Mesendoderm (in vitro differentiated cells): Measurements from ENCODE around the gene FSHR.

Experiments
- DNase-seq: peaks from one replicate; pipeline ENCODE4 v3.0.0; 2013
- H2AK5ac ChIP-seq: 2 replicates; pipeline ENCODE4 v1.6.1; 2013; ENCODE audit warnings: low read length, inconsistent platforms
- H2BK120ac ChIP-seq: 2 replicates; pipeline ENCODE4 v1.6.1; 2013; ENCODE audit warnings: low read depth, mild to moderate bottlenecking, low read length, moderate library complexity, mixed read lengths
- H2BK15ac ChIP-seq: replicated peaks from 2 replicates; pipeline ENCODE4 v1.6.1; 2013; ENCODE audit warnings: low read depth, mild to moderate bottlenecking, moderate library complexity
- H2BK5ac ChIP-seq: 2 replicates; pipeline ENCODE4 v1.6.1; 2013; ENCODE audit warnings: low read length, inconsistent platforms
- H3K18ac ChIP-seq: 2 replicates; pipeline ENCODE4 v1.6.1; 2013; ENCODE audit warnings: mild to moderate bottlenecking, low read length, mixed read lengths
- H3K23ac ChIP-seq: one replicate; pipeline ENCODE4 v1.6.1; 2013; ENCODE audit warnings: low read length
- H3K27ac ChIP-seq: 2 replicates; pipeline ENCODE4 v1.5.1; 2013; ENCODE audit warnings: low read depth, mild to moderate bottlenecking, inconsistent platforms, low read length, moderate library complexity
- H3K27me3 ChIP-seq: 2 replicates; pipeline ENCODE4 v1.6.1; 2013; ENCODE audit warnings: low read length, control low read depth, mild to moderate bottlenecking, inconsistent platforms; ENCODE audit not compliant: insufficient read depth, poor library complexity
- H3K36me3 ChIP-seq: 2 replicates; pipeline ENCODE4 v1.6.1; 2013; ENCODE audit warnings: low read length, inconsistent platforms; ENCODE audit not compliant: control insufficient read depth, insufficient read depth
- H3K4ac ChIP-seq: one replicate; pipeline ENCODE4 v1.6.1; 2013; ENCODE audit warnings: low read depth, mild to moderate bottlenecking, low read length, moderate library complexity
- H3K4me1 ChIP-seq: 2 replicates; pipeline ENCODE4 v1.6.1; 2013; ENCODE audit warnings: low read depth, low read length, inconsistent platforms; ENCODE audit not compliant: control insufficient read depth
- H3K4me2 ChIP-seq: 2 replicates; pipeline ENCODE4 v1.6.1; 2013; ENCODE audit warnings: low read length
- H3K4me3 ChIP-seq: 2 replicates; pipeline ENCODE4 v1.5.1; 2013; ENCODE audit warnings: mild to moderate bottlenecking, low read length
- H3K56ac ChIP-seq: one replicate; pipeline ENCODE4 v1.6.1; 2013; ENCODE audit warnings: low read length
- H3K79me1 ChIP-seq: 2 replicates; pipeline ENCODE4 v1.6.1; 2013; ENCODE audit warnings: low read length, inconsistent platforms
- H3K79me2 ChIP-seq: 2 replicates; pipeline ENCODE4 v1.6.1; 2013; ENCODE audit warnings: mild to moderate bottlenecking, low read length; ENCODE audit not compliant: control insufficient read depth, insufficient read depth
- H3K9ac ChIP-seq: 2 replicates; pipeline ENCODE4 v1.6.1; 2013; ENCODE audit warnings: low read length, inconsistent platforms
- H4K5ac ChIP-seq: one replicate; pipeline ENCODE4 v1.6.1; 2013; ENCODE audit warnings: low read length
- H4K8ac ChIP-seq: one replicate; pipeline ENCODE4 v1.6.1; 2013; ENCODE audit warnings: low read depth, mild to moderate bottlenecking, control low read depth, low read length, moderate library complexity
- WGBS: extraction: QIAGEN DNeasy Blood & Tissue Kit; methylation state at CpG from one replicate; pipeline ENCODE4 v1.1.7; 2013; ENCODE audit warnings: low lambda C conversion rate, missing lambda C conversion rate; ENCODE audit not compliant: insufficient coverage; ENCODE audit errors: extremely low coverage; 5-methylcytosine and 5-hydroxymethylcytosine counted together

FSHR gene

GRCh38 chr2:48991415-48992131 is 162.7 kb downstream of the FSHR start:
- WGBS, result no CpG with 5 or more reads among the region's 3 CpGs
- Histone ChIP-seq H2BK120ac (no peak overlapping the region), H4K5ac (no peak overlapping the region)

GRCh38 chr2:48984922-48985321 is 169.4 kb downstream of the FSHR start:
- H3K4me2 ChIP-seq, result no peak overlapping the region
- H3K18ac ChIP-seq, result no peak overlapping the region
- no peak overlapping the region for H3K56ac ChIP-seq
- no peak overlapping the region for H3K4me3 ChIP-seq
- H3K4ac ChIP-seq, result no peak overlapping the region
- no peak overlapping the region for H4K5ac ChIP-seq
- H3K9ac ChIP-seq, result no peak overlapping the region
- no peak for DNase-seq
- no CpG with 5 or more reads among the region's 5 CpGs for WGBS
- no peak overlapping the region for H2BK5ac ChIP-seq
- H3K27me3 ChIP-seq, result no peaks in the 10 kb centered on the region
- H3K27ac ChIP-seq, result no peak overlapping the region
- no peak overlapping the region for H3K23ac ChIP-seq
- no peak overlapping the region for H2AK5ac ChIP-seq
- no peak overlapping the region for H4K8ac ChIP-seq
- H3K79me1 ChIP-seq, result no peaks in the 10 kb centered on the region
- no peaks in the 10 kb centered on the region for H3K79me2 ChIP-seq
- H2BK15ac ChIP-seq, result no peak overlapping the region
- H3K36me3 ChIP-seq, result no peaks in the 10 kb centered on the region
- H2BK120ac ChIP-seq, result no peak overlapping the region
- H3K4me1 ChIP-seq, result no peaks in the 10 kb centered on the region

More at GRCh38 chr2:48991415-48992131, 162.7 kb downstream of the FSHR start:
- Histone ChIP-seq H3K18ac (no peak overlapping the region), H3K23ac (no peak overlapping the region), H3K4ac (no peak overlapping the region), H4K8ac (no peak overlapping the region), H3K4me2 (no peak overlapping the region), H3K56ac (no peak overlapping the region), H3K9ac (no peak overlapping the region), H2BK5ac (no peak overlapping the region), H3K27me3 (no peaks in the 10 kb centered on the region), H2AK5ac (no peak overlapping the region), H3K79me1 (no peaks in the 10 kb centered on the region), H3K79me2 (no peaks in the 10 kb centered on the region), H3K36me3 (no peaks in the 10 kb centered on the region), H3K4me3 (no peak overlapping the region), H3K4me1 (no peaks in the 10 kb centered on the region), H3K27ac (no peak overlapping the region), H2BK15ac (no peak overlapping the region)
- no peak for DNase-seq

DNA sequence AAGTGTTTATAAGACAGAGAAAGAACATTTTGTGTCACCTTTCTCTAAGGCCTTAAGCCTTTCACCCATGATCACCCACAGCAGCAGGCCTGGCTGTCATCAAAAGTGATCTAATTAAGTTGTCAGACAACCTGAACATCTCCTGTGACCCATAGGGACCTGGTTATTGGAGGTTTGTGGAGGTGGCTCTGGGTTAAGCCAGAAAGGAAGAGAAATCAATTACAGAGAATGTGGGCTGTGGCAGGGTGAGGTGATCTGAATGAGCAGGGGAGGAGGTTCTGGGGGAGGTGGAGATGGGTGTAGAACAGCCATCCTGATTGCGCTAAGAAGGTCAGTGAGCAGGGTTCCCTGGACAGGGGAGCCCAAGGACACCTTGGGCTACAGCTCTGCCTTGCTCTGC is 170.8 kb downstream of the FSHR start:
- no CpG with 5 or more reads among the region's 1 CpG for WGBS

GRCh38 chr2:48982887-48983435 is 171.4 kb downstream of the FSHR start:
- Histone ChIP-seq H3K9ac (no peak overlapping the region), H3K4me1 (no peaks in the 10 kb centered on the region), H3K79me2 (no peaks in the 10 kb centered on the region), H3K23ac (no peak overlapping the region), H3K27me3 (no peaks in the 10 kb centered on the region), H2BK15ac (no peak overlapping the region), H3K56ac (no peak overlapping the region), H3K27ac (no peak overlapping the region), H3K4me3 (no peak overlapping the region), H3K79me1 (no peaks in the 10 kb centered on the region), H4K5ac (no peak overlapping the region), H2BK120ac (no peak overlapping the region), H4K8ac (no peak overlapping the region), H3K4ac (no peak overlapping the region), H3K36me3 (no peaks in the 10 kb centered on the region), H3K18ac (no peak overlapping the region), H3K4me2 (no peak overlapping the region), H2AK5ac (no peak overlapping the region), H2BK5ac (no peak overlapping the region)
- WGBS, result no CpG with 5 or more reads among the region's 4 CpGs
- no peak for DNase-seq

More for the DNA sequence above, 170.8 kb downstream of the FSHR start:
- Histone ChIP-seq H4K5ac (no peak overlapping the region), H3K56ac (no peak overlapping the region), H3K79me2 (no peaks in the 10 kb centered on the region), H3K4me1 (no peaks in the 10 kb centered on the region), H2BK15ac (no peak overlapping the region), H3K27ac (no peak overlapping the region), H3K23ac (no peak overlapping the region), H2BK5ac (no peak overlapping the region), H3K79me1 (no peaks in the 10 kb centered on the region), H3K18ac (no peak overlapping the region), H3K4ac (no peak overlapping the region), H4K8ac (no peak overlapping the region), H2BK120ac (no peak overlapping the region), H3K36me3 (no peaks in the 10 kb centered on the region), H3K4me3 (no peak overlapping the region), H3K4me2 (no peak overlapping the region), H3K27me3 (no peaks in the 10 kb centered on the region), H3K9ac (no peak overlapping the region), H2AK5ac (no peak overlapping the region)
- DNase-seq, result no peak

DNA sequence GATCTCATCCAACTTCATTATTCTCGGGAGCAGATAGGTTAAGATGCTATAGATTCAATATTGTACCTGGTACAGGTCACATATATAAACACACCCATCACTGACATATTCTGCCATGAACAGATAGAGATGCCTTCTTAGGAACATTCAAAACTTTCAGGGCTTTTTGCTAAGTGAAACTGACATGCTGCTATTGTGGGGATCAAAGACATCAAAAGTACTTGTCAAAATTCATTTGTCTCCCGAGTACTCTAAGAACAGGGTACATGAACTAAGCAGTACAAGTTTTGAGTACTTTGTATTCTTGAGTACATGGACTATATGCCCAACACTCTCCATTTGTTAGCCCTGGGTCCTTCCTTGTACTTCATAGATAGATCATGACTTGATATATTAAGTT is 173.5 kb downstream of the FSHR start:
- Histone ChIP-seq H4K5ac (no peak overlapping the region), H4K8ac (no peak overlapping the region), H2AK5ac (no peak overlapping the region), H3K18ac (no peak overlapping the region), H3K56ac (no peak overlapping the region), H2BK15ac (no peak overlapping the region), H3K4me1 (no peaks in the 10 kb centered on the region), H3K79me2 (no peaks in the 10 kb centered on the region), H3K27me3 (no peaks in the 10 kb centered on the region), H3K23ac (no peak overlapping the region), H3K4me3 (no peak overlapping the region), H3K9ac (no peak overlapping the region), H3K36me3 (no peaks in the 10 kb centered on the region), H2BK120ac (no peak overlapping the region), H3K79me1 (no peaks in the 10 kb centered on the region), H3K4me2 (no peak overlapping the region), H2BK5ac (no peak overlapping the region), H3K4ac (no peak overlapping the region), H3K27ac (no peak overlapping the region)
- DNase-seq, result no peak
- no CpG with 5 or more reads among the region's 2 CpGs for WGBS

DNA sequence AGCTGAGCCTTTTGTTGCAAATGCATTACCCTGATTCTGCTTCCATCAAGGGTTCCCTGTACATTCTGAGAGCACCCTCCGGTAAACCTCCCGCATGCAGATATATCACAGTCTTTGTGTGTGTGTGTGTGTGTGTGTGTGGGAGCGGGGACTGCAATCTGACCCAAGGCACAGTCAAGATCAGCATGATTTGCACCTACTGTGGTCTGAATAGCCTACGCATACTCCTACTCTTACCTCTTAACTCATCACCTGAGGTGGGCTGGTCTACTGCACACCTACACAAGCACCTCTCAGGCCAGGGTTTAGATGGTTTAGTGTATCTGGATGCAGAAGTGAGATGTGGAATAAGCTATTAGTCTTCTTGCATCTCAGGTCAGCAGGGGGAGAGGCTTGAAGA is 174.6 kb downstream of the FSHR start:
- no peaks in the 10 kb centered on the region for H3K36me3 ChIP-seq
- no peak overlapping the region for H3K18ac ChIP-seq
- no CpG with 5 or more reads among the region's 4 CpGs for WGBS
- no peak overlapping the region for H3K4me3 ChIP-seq
- H3K4me2 ChIP-seq, result no peak overlapping the region
- H3K23ac ChIP-seq, result no peak overlapping the region
- no peak overlapping the region for H2BK5ac ChIP-seq
- no peaks in the 10 kb centered on the region for H3K79me1 ChIP-seq
- H3K27me3 ChIP-seq, result no peaks in the 10 kb centered on the region
- H3K79me2 ChIP-seq, result no peaks in the 10 kb centered on the region
- no peak overlapping the region for H2BK120ac ChIP-seq
- no peak for DNase-seq
- H2AK5ac ChIP-seq, result no peak overlapping the region
- no peak overlapping the region for H2BK15ac ChIP-seq
- H3K27ac ChIP-seq, result no peak overlapping the region
- H4K8ac ChIP-seq, result no peak overlapping the region
- H4K5ac ChIP-seq, result no peak overlapping the region
- no peak overlapping the region for H3K56ac ChIP-seq
- no peak overlapping the region for H3K9ac ChIP-seq
- H3K4me1 ChIP-seq, result no peaks in the 10 kb centered on the region
- H3K4ac ChIP-seq, result no peak overlapping the region
